HEK293 (cell line): ENCODE results near the gene BCL7A.

Experiments
- CTCF ChIA-PET: fragments of 350-600 bp; formaldehyde crosslinking; extraction: SDS; loops from one replicate; lab custom pipeline; 2021; ENCODE audit warnings: antibody characterized with exemption; lab: Yijun Ruan, JAX
- POLR2A ChIA-PET: fragments of 300-600 bp; formaldehyde crosslinking; extraction: SDS; loops from one replicate; lab custom pipeline; 2020; ENCODE audit warnings: antibody characterized with exemption, inconsistent platforms; lab: Yijun Ruan, JAX
- H3K27ac ChIP-seq: fragments of 200-500 bp; sonication (Bioruptor generic); 2 replicates; pipeline ENCODE4 v1.5.1; 2014; ENCODE audit warnings: low read depth, low read length, control low read depth, inconsistent platforms; ENCODE audit errors: extremely low read depth
- H3K36me3 ChIP-seq, 2 experiments: fragments of 200-500 bp in 1 of 2; sonication (Bioruptor generic) in 1 of 2; 1 replicate in 1 of 2; 2 replicates in 1 of 2; pipeline ENCODE4 v1.5.1; 2014 to 2017; ENCODE audit warnings: inconsistent platforms in 2 of 2, low read length in 2 of 2; ENCODE audit not compliant: control insufficient read depth in 2 of 2, insufficient read depth in 1 of 2
- H3K4me1 ChIP-seq: fragments of 200-500 bp; sonication (Bioruptor generic); 2 replicates; pipeline ENCODE4 v1.5.1; 2014; ENCODE audit warnings: mild to moderate bottlenecking, low read length, inconsistent platforms; ENCODE audit not compliant: control insufficient read depth, insufficient read depth
- H3K4me3 ChIP-seq: 2 replicates; pipeline ENCODE4 v1.5.1; 2011; ENCODE audit warnings: low read depth, mild to moderate bottlenecking, control low read depth, low read length, moderate library complexity
- H3K9me3 ChIP-seq: fragments of 200-500 bp; sonication (Bioruptor generic); 2 replicates; pipeline ENCODE4 v1.5.1; 2014; ENCODE audit warnings: low read depth, low read length, inconsistent platforms; ENCODE audit not compliant: control insufficient read depth, insufficient read depth
- BCL11B ChIP-seq: fragments of 450-650 bp; formaldehyde crosslinking; IDR thresholded peaks from 2 replicates; pipeline ENCODE4 v1.5.1; 2016; ENCODE audit warnings: low read depth, missing biosample characterization, missing genetic modification characterization
- GFI1B ChIP-seq: fragments of 450-650 bp; formaldehyde crosslinking; IDR thresholded peaks from 2 replicates; pipeline ENCODE4 v1.5.1; 2016; ENCODE audit warnings: missing biosample characterization, missing genetic modification characterization
- GLI4 ChIP-seq: fragments of 450-650 bp; formaldehyde crosslinking; IDR thresholded peaks from 2 replicates; pipeline ENCODE4 v1.5.1; 2016; ENCODE audit warnings: missing biosample characterization, missing genetic modification characterization
- GLIS1 ChIP-seq: fragments of 450-650 bp; formaldehyde crosslinking; IDR thresholded peaks from 2 replicates; pipeline ENCODE4 v1.5.1; 2016; ENCODE audit warnings: missing biosample characterization, missing genetic modification characterization
- HIC1 ChIP-seq: fragments of 450-650 bp; formaldehyde crosslinking; IDR thresholded peaks from 2 replicates; pipeline ENCODE4 v1.5.1; 2016; ENCODE audit warnings: missing biosample characterization, missing genetic modification characterization
- KLF9 ChIP-seq: fragments of 450-650 bp; formaldehyde crosslinking; IDR thresholded peaks from 2 replicates; pipeline ENCODE4 v1.5.1; 2016; ENCODE audit warnings: missing biosample characterization, missing genetic modification characterization, low read depth
- OSR2 ChIP-seq: fragments of 450-650 bp; formaldehyde crosslinking; IDR thresholded peaks from 2 replicates; pipeline ENCODE4 v1.5.1; 2016; ENCODE audit warnings: missing biosample characterization, missing genetic modification characterization
- PATZ1 ChIP-seq: fragments of 450-650 bp; formaldehyde crosslinking; IDR thresholded peaks from 2 replicates; pipeline ENCODE4 v1.5.1; 2016; ENCODE audit warnings: missing biosample characterization, missing genetic modification characterization
- TSHZ1 ChIP-seq: fragments of 450-650 bp; formaldehyde crosslinking; IDR thresholded peaks from 2 replicates; pipeline ENCODE4 v1.5.1; 2016; ENCODE audit warnings: missing biosample characterization, missing genetic modification characterization, borderline replicate concordance
- YY1 ChIP-seq: fragments of 450-650 bp; formaldehyde crosslinking; IDR thresholded peaks from 2 replicates; pipeline ENCODE4 v1.5.1; 2018; ENCODE audit warnings: missing biosample characterization, missing genetic modification characterization
- ZBTB17 ChIP-seq: fragments of 450-650 bp; formaldehyde crosslinking; IDR thresholded peaks from 2 replicates; pipeline ENCODE4 v1.5.1; 2016; ENCODE audit warnings: missing biosample characterization, missing genetic modification characterization
- ZBTB20 ChIP-seq: fragments of 450-650 bp; formaldehyde crosslinking; IDR thresholded peaks from 2 replicates; pipeline ENCODE4 v1.5.1; 2016; ENCODE audit warnings: missing biosample characterization, missing genetic modification characterization
- ZBTB21 ChIP-seq: fragments of 450-650 bp; formaldehyde crosslinking; IDR thresholded peaks from 2 replicates; pipeline ENCODE4 v1.5.1; 2017; ENCODE audit warnings: missing biosample characterization, missing genetic modification characterization
- ZNF148 ChIP-seq: fragments of 450-650 bp; formaldehyde crosslinking; IDR thresholded peaks from 2 replicates; pipeline ENCODE4 v1.5.0; 2017; ENCODE audit warnings: missing biosample characterization, missing genetic modification characterization, borderline replicate concordance
- ZNF335 ChIP-seq: fragments of 450-650 bp; formaldehyde crosslinking; conservative IDR thresholded peaks from 2 replicates; pipeline ENCODE4 v1.5.1; 2016; ENCODE audit warnings: missing biosample characterization, missing genetic modification characterization
- ZNF394 ChIP-seq: fragments of 450-650 bp; formaldehyde crosslinking; IDR thresholded peaks from 2 replicates; pipeline ENCODE4 v1.5.1; 2016; ENCODE audit warnings: missing biosample characterization, missing genetic modification characterization, mild to moderate bottlenecking, moderate library complexity, borderline replicate concordance
- ZNF521 ChIP-seq: fragments of 450-650 bp; formaldehyde crosslinking; IDR thresholded peaks from 2 replicates; pipeline ENCODE4 v1.5.1; 2017; ENCODE audit warnings: missing biosample characterization, mild to moderate bottlenecking, missing genetic modification characterization
- ZNF549 ChIP-seq: fragments of 450-650 bp; IDR thresholded peaks from 2 replicates; pipeline ENCODE4 v1.5.1; 2018; ENCODE audit warnings: missing biosample characterization, missing genetic modification characterization, mild to moderate bottlenecking, inconsistent platforms, moderate library complexity
- ZNF629 ChIP-seq: fragments of 450-650 bp; formaldehyde crosslinking; IDR thresholded peaks from 2 replicates; pipeline ENCODE4 v1.5.1; 2017; ENCODE audit warnings: missing biosample characterization, missing genetic modification characterization
- ZNF701 ChIP-seq: fragments of 450-650 bp; formaldehyde crosslinking; IDR thresholded peaks from 2 replicates; pipeline ENCODE4 v1.5.1; 2016; ENCODE audit warnings: missing biosample characterization, missing genetic modification characterization

Gene BCL7A

GRCh38 chr12:121980191-121980891 lies 41.3 kb upstream of the BCL7A start:
- Histone ChIP-seq H3K4me3 (no peak overlapping the region), H3K9me3 (no peaks in the 10 kb centered on the region), H3K36me3 (no peaks in the 10 kb centered on the region), H3K27ac (no peak overlapping the region), H3K4me1 (no peaks in the 10 kb centered on the region)
- ChIA-PET CTCF (no interaction called here), POLR2A (interaction anchor here (0.6 kb wide), 1 partner anchor 19 kb away, joined by 4 read pairs; no protein-coding TSS in a partner anchor)
- no peak for TF ChIP-seq YY1
- TF ChIP-seq ZBTB17 (tag by site-specific recombination) = peak; percentile 58
- no peak for TF ChIP-seq OSR2 (tag by site-specific recombination)
- TF ChIP-seq BCL11B (tag by site-specific recombination) = no peak
- TF ChIP-seq ZNF549 (tag by site-specific recombination) = no peak

- TF ChIP-seq ZNF701 (no peak), ZNF335 (tag by site-specific recombination) (no peak), ZNF148 (tag by site-specific recombination) (no peak), HIC1 (tag by site-specific recombination) (no peak), TSHZ1 (tag by site-specific recombination) (no peak)
- no peak overlapping the region for H3K27ac ChIP-seq
- H3K36me3 ChIP-seq = no peaks in the 10 kb centered on the region
- H3K4me3 ChIP-seq = no peak overlapping the region
- no peaks in the 10 kb centered on the region for H3K9me3 ChIP-seq
- H3K4me1 ChIP-seq = no peaks in the 10 kb centered on the region
- POLR2A ChIA-PET = no interaction called here
- CTCF ChIA-PET = no interaction called here
Observed at GRCh38 chr12:121980892-121981272, 40.8 kb upstream of the BCL7A start.

- H3K27ac ChIP-seq = no peak overlapping the region
- ChIA-PET POLR2A (no interaction called here), CTCF (no interaction called here)
- TF ChIP-seq ZBTB21 = no peak
- no peak for TF ChIP-seq ZNF521
- TF ChIP-seq GLIS1 (tag by site-specific recombination) = no peak
- no peak for TF ChIP-seq PATZ1
- no peak for TF ChIP-seq ZBTB20 (tag by site-specific recombination)
- TF ChIP-seq GLI4 (tag by site-specific recombination) = no peak
- no peak for TF ChIP-seq KLF9 (tag by site-specific recombination)
- no peak for TF ChIP-seq ZNF629
- no peak for TF ChIP-seq ZNF394
- TF ChIP-seq GFI1B (tag by site-specific recombination) = no peak
Observed at GRCh38 chr12:121981456-121981855, 40.2 kb upstream of the BCL7A start.

More at GRCh38 chr12:121981456-121981855, 40.2 kb upstream of the BCL7A start:
- H3K36me3 ChIP-seq = no peaks in the 10 kb centered on the region
- H3K4me1 ChIP-seq = no peaks in the 10 kb centered on the region
- H3K9me3 ChIP-seq = no peaks in the 10 kb centered on the region
- H3K4me3 ChIP-seq = no peak overlapping the region
